Omental fat pad (tissue), 4 donors: ENCODE results near the gene NTSR1. TPM values are rescaled to one million over a fixed set of nuclear protein-coding genes. Genes with fewer than 3 reads are reported as not detected.

ENCODE experiments used
- ATAC-seq: fragments of 150-250 bp; one replicate; pipeline ENCODE4 v1.9.1; 2016; ENCODE audit warnings: mild to moderate bottlenecking, moderate library complexity; ENCODE audit not compliant: low FRiP score
- DNase-seq: peaks from one replicate; pipeline ENCODE4 v3.0.0-alpha.2; 2019; ENCODE audit warnings: low spot score
- CTCF ChIP-seq, 3 donors: fragments of 450-650 bp; IDR thresholded peaks; one replicate each; pipeline ENCODE4 v1.5.1; 2016 to 2017; ENCODE audit warnings: antibody characterized with exemption in 3 of 3, mild to moderate bottlenecking in 3 of 3, moderate library complexity in 2 of 3
- total RNA-seq, 4 donors: library from RNA; depleted of rRNA; stranded (reverse); fragments of >200 nt; gene quantifications; one replicate each; pipeline ENCODE4 v1.1.0, GENCODE V29; 2016

Gene NTSR1
- total RNA-seq, 4 donors from 2014 or later: 0.24 to 0.25 TPM; not detected in 2

- TF ChIP-seq CTCF (IDR thresholded peaks at IDR 0.05): no peak
- peak; percentile 20 for ATAC-seq
- no peak for DNase-seq
These were observed 96.1 kb downstream of the NTSR1 start, which contains the start of gene OGFR for GRCh38 chr20:62804627-62805154. Gene OGFR, plus strand, starts transcription at chr20:62804835. Its CDS starts 25 bp downstream, at chr20:62804860.

GRCh38 chr20:62805155-62805710 is 96.6 kb downstream of the NTSR1 start:
- ATAC-seq (peak; percentile 3), DNase-seq (no peak)
- no peak for TF ChIP-seq CTCF (IDR thresholded peaks at IDR 0.05)

- DNase-seq (no peak), ATAC-seq (no peak)
- no peak for TF ChIP-seq CTCF (IDR thresholded peaks at IDR 0.05)
These were observed 97.2 kb downstream of the NTSR1 start for GRCh38 chr20:62805711-62806382.

- TF ChIP-seq CTCF (IDR thresholded peaks at IDR 0.05): no peak
- DNase-seq (no peak), ATAC-seq (no peak)
These were observed 97.9 kb downstream of the NTSR1 start for GRCh38 chr20:62806383-62807050.

GRCh38 chr20:62807444-62808210 is 99.0 kb downstream of the NTSR1 start:
- no peak for TF ChIP-seq CTCF (IDR thresholded peaks at IDR 0.05)
- ATAC-seq (no peak), DNase-seq (no peak)

GRCh38 chr20:62808211-62808865 is 99.7 kb downstream of the NTSR1 start:
- peak in 2 of 3 donors; percentile 21 to 86 for TF ChIP-seq CTCF (IDR thresholded peaks at IDR 0.05)
- DNase-seq (peak; percentile 85), ATAC-seq (peak; percentile 48)
